Stimulated activated CD4-positive, alpha-beta T cell treated with anti-CD3 and anti-CD28 coated beads, Interleukin-1b, Interleukin-23, amount 100 ng/mL, for 1 hour (primary cell): ENCODE results near the gene ANKS1B.

ENCODE experiments used
- DNase-seq, 2 donors: peaks; one replicate each; pipeline ENCODE4 v3.0.0-alpha.2; 2020; ENCODE audit warnings: low read depth in 2 of 2

ANKS1B gene

GRCh38 chr12:98948343-98948949 is 1036.3 kb downstream of the ANKS1B start:
- DNase-seq = no peak

DNA sequence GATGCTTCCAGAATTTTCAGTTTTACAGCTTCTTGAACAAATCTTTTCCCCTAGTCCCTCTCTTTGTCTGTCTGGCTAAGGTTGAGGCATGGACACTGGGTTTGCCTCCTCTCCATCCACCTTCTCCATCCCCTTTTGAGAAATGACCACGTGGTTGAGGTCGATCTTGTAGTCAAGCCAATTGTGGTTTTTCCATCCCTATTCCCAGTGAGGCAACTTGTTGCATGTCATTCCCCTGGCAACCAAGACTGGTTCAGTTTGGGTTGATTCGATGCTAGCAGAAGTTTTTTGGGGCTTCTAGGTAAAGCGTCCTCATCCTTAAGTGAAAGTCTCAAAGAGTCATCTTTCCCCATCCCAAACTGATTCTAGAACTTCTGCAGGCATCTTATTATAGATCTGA is 1038.9 kb downstream of the ANKS1B start:
- DNase-seq = no peak

GRCh38 chr12:98939926-98940325 is 1044.8 kb downstream of the ANKS1B start:
- DNase-seq = no peak

- no peak for DNase-seq
Observed at GRCh38 chr12:98939350-98939749, 1045.4 kb downstream of the ANKS1B start.

DNA sequence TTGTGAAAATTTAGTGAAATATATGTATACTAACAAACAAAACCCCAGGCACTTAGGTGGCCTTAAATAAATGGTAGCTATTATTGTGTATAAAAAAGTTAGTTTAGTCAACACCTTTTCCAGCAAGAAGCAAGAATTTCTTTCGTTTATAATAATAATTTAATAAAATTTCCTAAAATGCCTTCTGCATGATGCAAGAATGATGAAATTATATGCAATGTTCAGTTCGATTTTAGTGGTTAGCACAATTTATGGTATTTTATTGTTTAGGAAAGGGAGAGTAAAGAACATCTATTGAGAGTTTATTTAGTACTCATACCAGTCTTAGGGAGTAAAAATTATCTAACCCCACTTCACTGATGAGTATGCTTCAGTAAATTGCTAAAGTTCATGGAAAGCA is 1048.9 kb downstream of the ANKS1B start:
- DNase-seq = no peak

GRCh38 chr12:98922871-98923270 is 1061.9 kb downstream of the ANKS1B start:
- DNase-seq = no peak

DNA sequence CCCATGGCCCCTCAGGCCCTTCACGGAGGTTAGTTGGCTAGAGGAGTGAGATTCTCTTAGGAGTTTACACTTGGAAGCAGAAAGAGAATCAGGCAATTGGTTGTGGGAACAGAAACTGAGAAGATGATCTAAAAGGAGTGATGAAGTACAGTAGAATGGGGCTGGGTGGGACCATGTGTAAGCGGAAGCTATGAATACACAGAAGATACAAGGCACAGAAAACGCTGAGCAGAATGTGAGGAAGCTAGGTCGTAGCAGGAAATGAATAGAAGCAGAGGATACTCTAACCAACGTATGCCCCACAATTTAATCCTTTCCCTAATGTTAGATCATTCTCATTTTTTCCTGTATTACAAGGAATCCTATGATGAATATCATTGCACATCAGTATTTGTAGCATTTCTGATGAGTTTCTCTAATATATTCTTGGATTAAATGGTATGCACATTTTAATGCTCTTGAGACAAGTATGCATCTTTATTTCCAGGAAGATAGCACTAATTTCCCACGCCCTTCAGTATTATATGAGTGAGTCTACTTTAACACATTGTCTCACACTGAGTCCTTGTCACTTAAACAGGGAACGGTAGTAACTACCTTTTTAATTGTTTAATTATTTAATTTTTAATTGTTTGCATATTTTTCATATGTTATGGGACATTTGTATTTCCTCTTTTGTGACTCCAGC is 1066.4 kb downstream of the ANKS1B start:
- DNase-seq = no peak

DNA sequence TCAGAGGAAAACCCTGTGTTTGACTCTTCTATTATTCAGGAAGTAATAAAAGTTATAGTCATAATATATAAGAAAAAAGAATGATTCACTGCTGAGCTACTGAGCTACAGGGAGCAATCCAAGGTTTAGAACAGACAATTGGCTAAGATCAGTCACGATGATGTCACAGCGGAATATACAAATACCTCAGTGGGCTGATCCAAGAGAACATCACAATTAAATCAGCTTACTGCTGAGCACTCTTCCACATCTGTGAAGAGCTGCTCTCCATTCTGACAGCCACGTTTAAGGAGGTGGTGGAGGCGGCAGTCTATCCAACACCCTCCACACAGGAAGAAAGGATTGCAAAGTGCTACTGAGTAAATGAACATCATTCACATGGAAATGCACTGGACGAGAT is 1068.6 kb downstream of the ANKS1B start:
- no peak for DNase-seq

DNA sequence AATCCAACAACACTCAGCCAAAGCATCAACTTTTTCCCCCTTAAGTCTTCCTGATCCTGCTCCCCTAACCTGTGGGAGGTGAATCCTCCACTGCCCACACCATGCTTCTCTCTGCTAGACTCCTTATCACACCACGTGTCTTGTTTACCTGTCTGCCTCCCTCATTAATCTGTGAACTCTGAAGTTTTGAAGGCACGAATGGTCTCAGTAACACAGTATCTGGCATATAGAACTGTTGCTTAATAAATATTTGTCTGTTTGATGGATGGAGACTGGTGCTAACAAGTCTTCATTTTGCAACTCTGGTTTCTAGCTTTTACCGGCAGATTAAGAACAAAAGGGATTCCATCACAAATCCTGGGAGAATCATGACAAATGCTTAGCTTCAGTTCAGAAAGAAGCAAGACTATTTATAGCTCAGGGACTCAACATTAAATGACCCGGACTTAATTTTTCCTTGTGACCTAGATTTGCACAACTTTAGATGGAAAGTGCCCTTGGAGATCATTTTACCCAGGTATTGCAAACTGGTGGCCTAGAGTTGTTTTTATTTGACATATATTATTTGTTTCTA is 1072.2 kb downstream of the ANKS1B start:
- no peak for DNase-seq

DNA sequence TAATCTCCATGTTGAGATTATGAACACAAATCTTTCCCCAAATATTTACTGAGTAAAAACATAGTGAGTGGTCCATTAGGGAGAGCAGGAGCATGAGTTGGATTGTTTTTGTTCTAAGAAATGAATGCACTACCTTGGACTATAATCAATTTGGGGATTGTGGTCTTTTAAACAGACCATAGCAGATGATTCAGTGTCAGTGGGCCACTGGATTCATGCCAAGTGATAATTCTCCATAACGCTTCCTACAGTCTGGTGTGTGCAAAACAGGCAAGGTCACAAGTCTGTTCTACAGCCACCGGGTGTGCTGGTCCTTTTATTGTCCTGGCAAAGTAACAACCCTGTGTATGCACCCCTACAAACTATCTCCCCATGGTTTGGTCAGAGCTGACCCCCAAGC is 1073.3 kb downstream of the ANKS1B start:
- no peak for DNase-seq

DNA sequence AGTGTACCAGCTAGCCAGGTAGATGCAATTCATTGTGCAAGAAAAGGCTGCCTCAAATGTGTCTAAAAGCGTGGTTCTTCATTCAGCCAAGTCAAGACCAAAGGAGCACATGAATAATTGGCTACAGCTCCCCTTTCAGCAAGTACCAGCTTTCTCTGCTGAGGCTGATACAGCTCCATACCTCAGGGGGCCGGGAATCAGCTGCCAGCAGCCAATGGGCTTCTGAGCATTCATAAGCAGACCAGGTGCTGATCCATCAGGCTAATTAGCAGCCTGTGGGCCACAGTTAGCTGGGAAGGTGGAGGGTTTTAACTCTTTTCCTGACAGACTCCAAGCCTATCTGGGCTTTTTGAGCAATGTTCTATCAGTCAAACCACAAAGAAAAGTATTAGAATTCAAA is 1075.0 kb downstream of the ANKS1B start:
- no peak for DNase-seq

GRCh38 chr12:98908866-98909265 is 1075.9 kb downstream of the ANKS1B start:
- DNase-seq = no peak

DNA sequence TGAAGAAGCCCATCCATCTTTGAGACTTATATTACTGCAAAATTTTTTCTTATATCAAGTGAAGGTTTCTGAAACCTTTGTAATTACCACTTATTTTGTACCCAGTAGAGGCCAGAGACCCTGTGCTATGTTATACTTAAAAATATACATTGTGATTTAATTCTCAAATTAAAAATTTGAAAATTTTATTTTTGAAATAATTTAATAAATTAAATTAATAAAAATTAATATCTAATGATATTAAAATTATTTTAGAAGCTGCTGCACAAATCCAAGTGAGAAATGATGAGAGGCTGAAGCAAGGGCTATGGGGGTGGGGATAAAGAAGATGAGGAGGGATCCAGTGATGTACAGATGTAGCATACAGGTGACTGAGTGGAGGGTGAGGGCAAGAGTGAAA is 1080.9 kb downstream of the ANKS1B start:
- no peak for DNase-seq

DNA sequence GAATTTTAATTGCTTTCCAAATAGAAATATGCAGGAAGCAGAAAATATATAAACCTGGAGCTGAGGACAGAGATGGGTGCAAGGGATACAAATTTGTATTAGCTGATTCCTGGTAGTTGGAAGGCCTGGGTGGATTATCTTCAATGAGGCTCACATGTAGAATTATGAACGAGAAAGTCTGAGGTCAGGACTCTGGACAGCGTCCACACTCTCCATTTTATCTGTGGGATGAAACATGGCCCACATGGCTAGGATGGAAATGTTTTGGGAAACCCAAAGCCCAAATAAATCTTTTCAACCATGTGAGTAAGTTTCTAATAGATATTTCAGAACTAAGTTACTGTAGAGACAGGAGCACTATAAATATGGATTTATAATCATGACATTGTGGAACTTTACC is 1083.5 kb downstream of the ANKS1B start:
- no peak for DNase-seq

DNA sequence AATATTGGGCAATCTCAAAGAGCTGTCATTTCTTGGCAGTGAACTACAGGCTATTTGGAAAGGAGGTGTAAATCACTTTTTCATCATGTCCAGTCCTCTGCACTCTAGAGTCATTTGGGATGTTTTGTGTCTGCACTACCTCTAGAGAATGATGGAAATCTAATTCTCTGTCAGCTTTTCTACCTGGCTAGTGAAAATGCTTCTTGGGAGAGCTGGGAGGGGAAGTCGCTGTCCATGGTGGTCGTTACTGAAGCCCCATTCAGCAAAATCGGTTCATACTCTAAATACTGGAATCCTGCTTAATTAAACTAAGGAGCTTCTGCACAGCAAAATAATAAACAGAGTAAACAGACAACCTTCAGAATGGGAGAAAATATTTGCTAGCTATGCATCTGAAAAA is 1087.8 kb downstream of the ANKS1B start:
- no peak for DNase-seq

DNA sequence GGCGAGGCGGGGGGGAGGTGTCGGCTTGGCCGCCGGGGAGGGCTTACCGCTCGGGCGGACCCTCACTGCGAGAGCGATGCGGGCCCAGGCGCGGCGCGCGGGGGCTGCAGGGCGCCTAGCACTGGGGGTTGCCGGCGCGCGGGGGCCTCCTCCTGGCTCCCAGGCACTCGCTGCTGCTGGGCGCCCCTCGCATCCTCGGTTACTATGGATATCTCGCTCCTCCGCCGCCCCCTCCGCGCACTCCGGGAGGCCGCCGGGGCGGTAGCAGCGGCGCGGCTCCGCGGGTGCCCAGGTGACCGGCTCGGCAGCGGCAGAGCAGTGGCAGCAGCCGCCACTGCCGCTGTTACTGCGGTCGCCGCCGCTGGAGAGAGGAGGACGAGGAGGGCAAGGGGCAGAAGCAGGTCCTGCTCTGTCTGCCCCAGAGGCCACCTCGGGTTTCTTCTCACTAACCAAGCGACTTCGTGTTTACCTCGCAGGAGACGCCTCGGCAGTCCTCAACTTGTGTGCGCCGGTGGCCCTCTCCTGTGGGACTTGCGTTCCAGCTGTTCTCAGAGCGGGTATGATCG is 1089.6 kb downstream of the ANKS1B start:
- DNase-seq = no peak

GRCh38 chr12:98894412-98895085 is 1090.2 kb downstream of the ANKS1B start:
- DNase-seq = no peak

DNA sequence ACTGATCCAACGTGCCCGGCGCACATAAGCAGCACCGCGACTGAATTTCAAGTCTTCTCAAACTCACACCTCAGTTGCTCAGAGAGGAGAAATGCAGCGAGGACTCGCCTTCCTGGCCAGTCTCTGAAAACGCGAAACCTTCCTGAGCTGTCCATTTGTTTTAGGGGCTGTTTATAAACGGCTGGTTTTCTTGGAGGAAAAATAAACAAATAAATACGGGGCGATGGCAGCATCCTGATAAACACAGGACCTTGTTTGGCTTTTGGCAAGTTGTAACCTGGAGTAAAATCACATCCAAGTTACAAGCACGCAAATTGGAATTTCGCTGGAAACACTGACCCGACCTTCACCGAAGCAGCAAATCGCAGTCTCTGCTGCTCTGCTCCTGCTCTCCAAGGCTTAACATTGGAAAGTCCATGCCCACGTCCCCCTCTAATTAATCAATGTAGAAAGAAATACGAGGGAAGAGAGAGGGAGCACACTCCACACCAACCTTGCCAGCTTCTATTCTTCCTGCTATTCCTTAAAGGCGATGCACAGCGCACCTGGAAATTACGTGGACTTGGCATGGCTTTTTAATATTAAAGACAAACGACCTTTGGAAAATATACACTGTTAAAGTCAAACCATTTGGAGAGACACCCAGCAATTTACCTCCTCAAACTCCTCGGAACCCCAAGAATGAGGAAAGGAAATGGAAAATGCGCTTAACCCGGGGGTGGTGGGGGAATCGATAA is 1090.9 kb downstream of the ANKS1B start:
- no peak for DNase-seq

GRCh38 chr12:98893126-98893674 is 1091.5 kb downstream of the ANKS1B start:
- DNase-seq = no peak

DNA sequence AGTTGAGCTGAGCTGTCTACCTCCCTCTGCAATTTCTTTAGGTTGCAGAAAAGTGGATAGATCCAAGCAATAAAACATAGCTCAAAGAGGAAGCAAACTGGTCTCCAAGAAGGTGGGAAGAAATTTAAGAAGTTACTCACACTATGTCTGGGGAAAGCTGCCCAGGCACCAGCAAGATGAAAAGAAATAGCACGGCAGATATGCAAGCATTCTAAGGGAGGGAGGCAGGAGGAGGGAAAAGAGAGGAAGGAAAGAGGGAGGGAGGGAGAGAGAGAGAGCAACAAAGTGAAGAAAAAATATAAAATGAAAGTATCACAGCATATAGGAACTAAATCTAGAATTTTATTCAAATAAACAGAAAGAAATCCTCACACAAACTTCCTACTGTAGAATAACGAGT is 1099.0 kb downstream of the ANKS1B start:
- DNase-seq = no peak

DNA sequence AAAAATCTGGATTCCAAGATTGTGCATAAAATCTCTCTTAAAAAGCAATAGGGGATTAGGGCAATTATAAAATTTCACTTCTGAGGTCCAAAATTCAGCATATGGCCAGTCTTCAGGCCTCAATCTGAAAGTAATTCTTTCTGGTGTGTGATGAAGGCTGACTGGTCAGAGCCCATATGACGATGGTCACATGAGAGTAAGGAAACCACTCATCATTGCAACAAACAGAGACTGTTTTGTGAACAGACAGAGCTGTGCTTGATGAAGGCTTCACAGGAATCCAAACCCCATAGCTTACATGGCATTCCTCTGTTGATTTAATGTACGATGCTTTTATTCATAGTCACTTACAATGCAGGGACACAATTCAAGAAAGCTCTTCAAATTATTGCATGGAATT is 1101.5 kb downstream of the ANKS1B start:
- DNase-seq = no peak

DNA sequence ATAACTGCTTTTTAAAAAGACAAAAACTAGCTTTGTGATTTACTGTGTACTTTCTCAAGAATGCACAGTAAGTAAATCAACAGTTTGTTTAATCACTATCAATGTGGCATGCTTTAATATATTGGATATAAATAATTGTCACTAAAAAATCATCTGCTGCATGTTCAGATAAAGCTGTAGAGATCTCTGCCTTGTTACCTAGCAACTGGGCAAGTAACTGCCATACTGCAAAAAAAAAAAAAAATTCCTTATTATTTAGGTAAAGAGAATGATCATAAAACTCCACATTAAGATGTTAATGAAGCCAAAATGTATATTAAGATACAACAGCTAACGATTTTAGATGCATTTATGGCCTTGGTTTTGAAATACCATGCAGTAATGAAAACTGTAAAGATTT is 1102.2 kb downstream of the ANKS1B start:
- DNase-seq = no peak
